ENCODE measurements around the gene RAD51B.

DNA sequence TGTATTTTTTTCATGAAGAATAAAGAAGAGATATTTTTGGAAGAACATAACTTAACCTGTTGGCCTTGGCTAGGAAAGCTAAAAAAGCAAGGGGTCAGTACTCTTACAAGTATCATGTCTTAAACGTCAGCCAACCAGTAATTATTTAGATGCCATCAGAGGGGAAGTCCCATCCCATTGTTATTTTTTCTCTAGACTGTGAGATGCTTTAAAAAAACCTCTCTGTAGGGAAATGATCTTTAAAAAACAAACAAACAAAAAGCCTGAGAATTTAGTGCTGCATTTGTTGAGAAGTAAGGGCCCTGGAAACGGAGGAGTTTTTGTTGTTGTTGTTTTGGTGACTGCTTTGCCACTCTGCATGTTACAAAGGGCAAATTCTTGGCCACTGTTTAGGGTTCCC lies 499.2 kb downstream of the RAD51B start:
- TF ChIP-seq, protein P1, sequence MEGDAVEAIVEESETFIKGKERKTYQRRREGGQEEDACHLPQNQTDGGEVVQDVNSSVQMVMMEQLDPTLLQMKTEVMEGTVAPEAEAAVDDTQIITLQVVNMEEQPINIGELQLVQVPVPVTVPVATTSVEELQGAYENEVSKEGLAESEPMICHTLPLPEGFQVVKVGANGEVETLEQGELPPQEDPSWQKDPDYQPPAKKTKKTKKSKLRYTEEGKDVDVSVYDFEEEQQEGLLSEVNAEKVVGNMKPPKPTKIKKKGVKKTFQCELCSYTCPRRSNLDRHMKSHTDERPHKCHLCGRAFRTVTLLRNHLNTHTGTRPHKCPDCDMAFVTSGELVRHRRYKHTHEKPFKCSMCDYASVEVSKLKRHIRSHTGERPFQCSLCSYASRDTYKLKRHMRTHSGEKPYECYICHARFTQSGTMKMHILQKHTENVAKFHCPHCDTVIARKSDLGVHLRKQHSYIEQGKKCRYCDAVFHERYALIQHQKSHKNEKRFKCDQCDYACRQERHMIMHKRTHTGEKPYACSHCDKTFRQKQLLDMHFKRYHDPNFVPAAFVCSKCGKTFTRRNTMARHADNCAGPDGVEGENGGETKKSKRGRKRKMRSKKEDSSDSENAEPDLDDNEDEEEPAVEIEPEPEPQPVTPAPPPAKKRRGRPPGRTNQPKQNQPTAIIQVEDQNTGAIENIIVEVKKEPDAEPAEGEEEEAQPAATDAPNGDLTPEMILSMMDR (conservative IDR thresholded peaks at IDR 0.05): no peak
- TF ChIP-seq ZFX (IDR thresholded peaks at IDR 0.05): no peak

Data from C4-2B (cell line).